Progenitor cell of endocrine pancreas (in vitro differentiated cells): Measurements from ENCODE around the gene KRTAP12-4. TPM values are rescaled to one million over a fixed set of nuclear protein-coding genes. Genes with fewer than 3 reads are reported as not detected.
A peak's percentile ranks its signal among the peaks of the same experiment; 100 is the strongest.
"Not testable (repeated sequence)": the region's sequence is repeated elsewhere in the genome, so short reads cannot be mapped to it uniquely, and the experiment has no call there.

ENCODE experiments used
- DNase-seq: peaks from one replicate; pipeline ENCODE4 v3.0.0; 2021; ENCODE audit warnings: low spot score; ENCODE audit not compliant: unreplicated experiment
- H3K27ac Mint-ChIP-seq: 2 replicates; pipeline ENCODE4 v1.8.0; 2021; ENCODE audit warnings: mild to moderate bottlenecking, moderate library complexity, mixed read lengths
- H3K27me3 Mint-ChIP-seq: 2 replicates; pipeline ENCODE4 v1.8.0; 2021; ENCODE audit warnings: mixed read lengths
- H3K36me3 Mint-ChIP-seq: 2 replicates; pipeline ENCODE4 v1.8.0; 2022; ENCODE audit warnings: mixed read lengths; ENCODE audit not compliant: insufficient read depth
- H3K4me1 Mint-ChIP-seq: 2 replicates; pipeline ENCODE4 v1.8.0; 2021; ENCODE audit warnings: low read depth, mixed read lengths
- H3K4me3 Mint-ChIP-seq: 2 replicates; pipeline ENCODE4 v1.8.0; 2021; ENCODE audit warnings: low read depth, mild to moderate bottlenecking, moderate library complexity, mixed read lengths
- H3K9me3 Mint-ChIP-seq: 2 replicates; pipeline ENCODE4 v1.8.0; 2021; ENCODE audit warnings: low read depth, mixed read lengths
- total RNA-seq: library from RNA; stranded (reverse); gene quantifications from 2 replicates; pipeline ENCODE4 v1.2.1, GENCODE V29; 2021
- TF ChIP-seq, protein P1 (sequence below): fragments of 200-600 bp; sonication (generic); IDR thresholded peaks from one replicate; pipeline ENCODE4 v1.5.0; 2021; ENCODE audit warnings: antibody characterized with exemption, mild to moderate bottlenecking; ENCODE audit not compliant: unreplicated experiment

The KRTAP12-4 gene
- total RNA-seq, 1 donor from 2014 or later, result not detected

DNA sequence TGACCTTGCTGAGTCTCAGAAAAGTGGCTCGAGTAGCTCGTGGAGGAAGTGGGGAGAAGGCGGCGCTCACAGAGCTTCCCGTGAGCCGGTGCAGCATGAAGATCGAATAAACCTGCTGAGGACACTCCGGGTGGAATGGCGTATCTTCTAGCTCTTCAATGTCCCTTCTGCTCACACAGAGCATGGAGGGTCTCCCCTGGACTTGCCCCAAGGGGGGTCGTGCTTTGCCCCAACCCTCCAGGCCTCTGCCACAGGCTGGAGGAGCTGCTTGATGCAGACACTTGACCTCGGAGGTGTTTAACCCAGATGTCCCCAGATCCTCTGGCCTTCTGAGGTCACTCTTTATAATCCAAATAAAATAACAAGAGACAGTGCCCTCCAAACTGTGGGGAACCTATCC lies 40.3 kb upstream of the KRTAP12-4 start:
- H3K4me1 Mint-ChIP-seq, result peaks cover 2% of the 10 kb centered on the region
- no peak overlapping the region for H3K4me3 Mint-ChIP-seq
- TF ChIP-seq, protein P1, sequence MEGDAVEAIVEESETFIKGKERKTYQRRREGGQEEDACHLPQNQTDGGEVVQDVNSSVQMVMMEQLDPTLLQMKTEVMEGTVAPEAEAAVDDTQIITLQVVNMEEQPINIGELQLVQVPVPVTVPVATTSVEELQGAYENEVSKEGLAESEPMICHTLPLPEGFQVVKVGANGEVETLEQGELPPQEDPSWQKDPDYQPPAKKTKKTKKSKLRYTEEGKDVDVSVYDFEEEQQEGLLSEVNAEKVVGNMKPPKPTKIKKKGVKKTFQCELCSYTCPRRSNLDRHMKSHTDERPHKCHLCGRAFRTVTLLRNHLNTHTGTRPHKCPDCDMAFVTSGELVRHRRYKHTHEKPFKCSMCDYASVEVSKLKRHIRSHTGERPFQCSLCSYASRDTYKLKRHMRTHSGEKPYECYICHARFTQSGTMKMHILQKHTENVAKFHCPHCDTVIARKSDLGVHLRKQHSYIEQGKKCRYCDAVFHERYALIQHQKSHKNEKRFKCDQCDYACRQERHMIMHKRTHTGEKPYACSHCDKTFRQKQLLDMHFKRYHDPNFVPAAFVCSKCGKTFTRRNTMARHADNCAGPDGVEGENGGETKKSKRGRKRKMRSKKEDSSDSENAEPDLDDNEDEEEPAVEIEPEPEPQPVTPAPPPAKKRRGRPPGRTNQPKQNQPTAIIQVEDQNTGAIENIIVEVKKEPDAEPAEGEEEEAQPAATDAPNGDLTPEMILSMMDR, result no peak
- H3K9me3 Mint-ChIP-seq, result peaks cover 23% of the 10 kb centered on the region
- H3K27ac Mint-ChIP-seq, result no peak overlapping the region
- peaks cover 55% of the 10 kb centered on the region for H3K27me3 Mint-ChIP-seq
- H3K36me3 Mint-ChIP-seq, result peaks cover 2% of the 10 kb centered on the region
- DNase-seq, result no peak

GRCh38 chr21:44692798-44693512 lies 38.5 kb upstream of the KRTAP12-4 start:
- Mint-ChIP-seq H3K4me1 (peaks cover under 1% of the 10 kb centered on the region), H3K9me3 (peaks cover 23% of the 10 kb centered on the region), H3K36me3 (peaks cover 2% of the 10 kb centered on the region), H3K4me3 (no peak overlapping the region), H3K27me3 (peaks cover 43% of the 10 kb centered on the region), H3K27ac (peak overlapping the region; percentile 6)
- DNase-seq, result no peak
- TF ChIP-seq, protein P1, result no peak

GRCh38 chr21:44691686-44692085 lies 37.2 kb upstream of the KRTAP12-4 start:
- H3K4me3 Mint-ChIP-seq, result no peak overlapping the region
- peaks cover 43% of the 10 kb centered on the region for H3K27me3 Mint-ChIP-seq

GRCh38 chr21:44689740-44690139 lies 35.3 kb upstream of the KRTAP12-4 start:
- not testable (repeated sequence) for H3K27ac Mint-ChIP-seq, DNase-seq, H3K36me3 Mint-ChIP-seq, H3K4me3 Mint-ChIP-seq
- peaks cover 17% of the 10 kb centered on the region for H3K4me1 Mint-ChIP-seq
- H3K27me3 Mint-ChIP-seq, result peaks cover 36% of the 10 kb centered on the region
- H3K9me3 Mint-ChIP-seq, result peaks cover 23% of the 10 kb centered on the region

More at GRCh38 chr21:44691686-44692085, 37.2 kb upstream of the KRTAP12-4 start:
- TF ChIP-seq, protein P1, result no peak
- peaks cover 2% of the 10 kb centered on the region for H3K36me3 Mint-ChIP-seq
- H3K27ac Mint-ChIP-seq, result no peak overlapping the region
- no peak for DNase-seq
- peaks cover 23% of the 10 kb centered on the region for H3K9me3 Mint-ChIP-seq
- peaks cover 12% of the 10 kb centered on the region for H3K4me1 Mint-ChIP-seq

- Mint-ChIP-seq H3K9me3 (peaks cover 8% of the 10 kb centered on the region), H3K4me3 (no peak overlapping the region), H3K36me3 (no peaks in the 10 kb centered on the region), H3K27me3 (peaks cover 49% of the 10 kb centered on the region), H3K27ac (no peak overlapping the region), H3K4me1 (peaks cover 17% of the 10 kb centered on the region)
- DNase-seq, result no peak
- TF ChIP-seq, protein P1, result no peak
Measured at GRCh38 chr21:44687671-44688070, 33.2 kb upstream of the KRTAP12-4 start.
